Myocyte (in vitro differentiated cells): ENCODE measurements around the gene TIAM2. TPM values are rescaled to one million over a fixed set of nuclear protein-coding genes. Genes with fewer than 3 reads are reported as not detected.
A peak's percentile ranks its signal among the peaks of the same experiment; 100 is the strongest.

Source experiments
- DNase-seq: peaks from one replicate; pipeline ENCODE4 v3.0.0-alpha.2; 2012; ENCODE audit warnings: low read depth
- total RNA-seq: library from RNA; depleted of rRNA; stranded (reverse); fragments of >200 nt; gene quantifications from 2 replicates; pipeline ENCODE4 v1.2.3, GENCODE V29; 2014

The TIAM2 gene
- total RNA-seq, 1 donor from 2014 or later: 29.4 TPM

DNA sequence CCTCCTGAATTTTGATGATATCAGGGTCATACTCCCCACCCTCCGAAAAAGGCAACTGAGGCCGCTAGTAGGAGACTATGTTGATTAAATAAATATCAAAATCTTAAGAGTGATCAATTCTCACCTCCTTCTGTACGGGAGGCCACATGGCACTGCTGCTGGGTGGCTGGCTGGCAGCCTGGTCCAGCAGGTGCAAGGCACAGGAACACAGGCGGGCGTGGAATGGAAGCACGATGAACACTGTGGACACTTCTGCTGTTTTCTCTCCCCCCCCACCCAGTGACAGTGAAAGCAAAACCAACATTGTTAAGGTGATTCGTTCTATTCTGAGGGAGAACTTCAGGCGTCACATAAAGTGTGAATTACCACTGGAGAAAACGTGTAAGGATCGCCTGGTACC, 259.0 kb downstream of the TIAM2 start:
- DNase-seq: peak; percentile 61

GRCh38 chr6:155256122-155256795, 261.1 kb downstream of the TIAM2 start:
- no peak for DNase-seq

GRCh38 chr6:155257796-155258195, 262.7 kb downstream of the TIAM2 start:
- no peak for DNase-seq

DNA sequence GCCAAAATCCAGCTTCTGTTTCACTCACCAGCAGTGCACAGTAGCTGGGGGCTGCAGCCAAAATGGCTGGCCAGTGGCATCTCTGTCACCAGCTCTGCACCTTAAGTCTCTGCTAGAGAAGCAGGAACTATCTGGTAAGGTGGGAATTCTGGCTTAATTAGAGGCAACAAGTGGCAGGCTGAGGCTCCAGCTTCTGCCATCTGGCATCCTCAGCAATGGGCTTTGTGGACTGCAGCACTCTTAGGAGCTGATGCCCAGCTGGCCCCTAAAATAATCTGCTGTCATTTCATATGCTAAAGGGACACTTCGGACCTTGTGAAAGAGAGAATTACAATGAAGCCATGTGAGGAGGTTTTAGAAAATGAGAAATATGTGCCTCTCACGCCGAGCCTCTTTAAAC, 264.1 kb downstream of the TIAM2 start:
- DNase-seq: no peak

DNA sequence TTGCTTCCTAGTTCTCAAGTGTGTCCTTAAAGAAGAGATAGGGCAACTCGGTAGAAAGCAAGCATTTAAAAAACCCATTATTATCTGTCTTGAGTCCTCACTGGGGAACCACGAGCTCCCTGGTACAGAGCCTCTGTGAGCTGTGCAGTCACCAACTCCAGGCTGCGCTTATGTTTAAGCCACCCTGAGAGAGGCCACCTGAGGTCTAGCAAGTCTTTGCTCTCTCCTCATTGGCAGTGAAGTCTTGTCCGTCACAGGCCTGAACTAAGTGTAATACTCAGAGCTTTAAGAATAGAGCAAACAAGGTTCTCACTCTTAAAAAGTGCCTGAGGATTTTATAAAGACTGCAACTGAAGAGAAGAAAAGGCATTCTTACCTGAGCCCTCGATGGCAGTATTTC, 264.8 kb downstream of the TIAM2 start:
- DNase-seq: no peak

DNA sequence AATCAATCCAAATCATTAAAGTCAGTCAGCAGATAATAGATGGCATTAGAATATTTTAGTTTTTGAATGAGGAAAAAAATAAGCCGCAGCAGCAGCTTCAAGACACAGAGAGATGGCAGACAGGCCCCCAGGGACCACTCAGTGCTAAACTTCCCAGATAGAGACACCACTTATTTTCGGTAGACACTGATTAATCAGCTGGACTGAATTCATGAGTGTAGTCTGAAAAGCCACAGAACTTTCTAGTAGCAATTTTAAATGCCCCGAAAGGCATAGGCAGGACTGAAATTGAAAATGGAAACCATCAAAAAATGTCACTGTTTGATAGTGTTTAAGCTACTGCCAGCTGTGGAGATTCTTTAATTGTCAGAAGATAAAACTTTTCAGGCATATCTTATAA, 265.6 kb downstream of the TIAM2 start:
- DNase-seq: no peak

DNA sequence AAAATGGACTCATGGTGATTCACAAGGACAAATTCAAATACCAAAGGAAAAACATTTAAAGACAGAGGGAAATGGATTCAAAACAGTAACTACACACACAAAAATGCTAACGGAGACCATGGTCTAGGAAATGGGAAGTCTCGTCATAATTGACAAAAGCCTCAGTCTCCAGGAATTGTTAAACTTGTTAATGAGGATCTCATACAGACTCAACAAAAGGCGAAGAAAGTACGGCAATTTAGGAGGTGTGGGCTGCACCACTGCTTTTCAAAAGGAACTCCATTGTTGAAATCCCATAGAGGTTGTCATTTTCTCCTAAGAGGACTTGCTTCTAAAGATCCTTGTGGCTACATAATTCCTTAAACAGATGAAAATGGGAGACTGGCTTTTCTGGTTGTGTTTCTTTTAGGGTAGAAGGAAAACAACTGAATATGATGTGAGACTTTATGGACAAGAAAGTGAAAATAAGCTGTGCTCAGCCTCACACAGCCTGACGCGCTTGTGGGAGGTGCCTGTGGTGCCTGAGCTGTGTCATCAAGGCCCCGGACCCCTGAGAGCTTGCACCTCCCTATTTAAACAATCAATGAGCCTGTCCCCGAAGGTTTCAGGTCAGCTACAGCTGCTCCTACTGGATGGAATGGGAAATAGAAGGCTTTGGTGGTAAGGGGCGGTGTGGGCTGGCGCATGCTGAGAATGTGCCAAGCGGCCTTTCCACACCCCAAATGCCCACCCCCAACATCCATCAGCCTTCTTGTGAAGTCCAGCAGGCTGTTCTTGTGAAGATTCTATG, 266.2 kb downstream of the TIAM2 start:
- DNase-seq: no peak

GRCh38 chr6:155262655-155263054, 267.5 kb downstream of the TIAM2 start:
- DNase-seq: no peak

DNA sequence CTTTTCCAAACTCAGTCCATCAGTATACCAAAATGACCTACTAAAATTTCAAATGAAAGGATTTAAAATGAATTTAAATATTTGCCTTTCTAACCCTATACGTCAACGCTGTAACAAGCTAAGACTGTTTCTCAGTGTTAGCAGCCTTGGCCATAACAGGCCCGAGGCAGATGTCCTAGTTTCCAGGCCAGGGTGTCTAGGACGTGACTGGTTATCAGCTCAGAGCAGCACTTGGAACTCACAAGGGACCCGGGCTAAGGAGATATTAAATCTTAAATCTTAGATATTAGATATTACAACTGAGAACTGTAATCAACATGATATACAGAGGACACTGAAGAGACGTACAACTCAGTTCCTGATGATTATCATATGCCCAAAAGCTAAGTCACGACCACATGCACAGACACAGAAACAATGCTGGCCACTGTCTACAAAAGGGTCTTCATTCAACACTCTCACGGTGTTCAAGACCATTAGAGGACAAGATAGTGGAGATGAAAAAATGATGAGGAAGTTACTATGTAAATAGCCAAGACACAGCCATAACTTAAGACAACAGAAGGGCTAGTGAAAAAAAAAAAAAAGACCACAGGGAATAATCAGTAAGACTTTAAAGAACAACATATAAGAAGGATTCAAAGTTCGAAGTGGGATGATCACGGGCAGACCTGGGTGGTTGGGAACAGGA, 268.4 kb downstream of the TIAM2 start, which contains the start of gene CLDN20:
TSS of gene CLDN20 (plus strand) at position 641 of the 691 bp plus-strand sequence. CDS start 11,707 bp downstream, outside the sequence.
- no peak for DNase-seq

DNA sequence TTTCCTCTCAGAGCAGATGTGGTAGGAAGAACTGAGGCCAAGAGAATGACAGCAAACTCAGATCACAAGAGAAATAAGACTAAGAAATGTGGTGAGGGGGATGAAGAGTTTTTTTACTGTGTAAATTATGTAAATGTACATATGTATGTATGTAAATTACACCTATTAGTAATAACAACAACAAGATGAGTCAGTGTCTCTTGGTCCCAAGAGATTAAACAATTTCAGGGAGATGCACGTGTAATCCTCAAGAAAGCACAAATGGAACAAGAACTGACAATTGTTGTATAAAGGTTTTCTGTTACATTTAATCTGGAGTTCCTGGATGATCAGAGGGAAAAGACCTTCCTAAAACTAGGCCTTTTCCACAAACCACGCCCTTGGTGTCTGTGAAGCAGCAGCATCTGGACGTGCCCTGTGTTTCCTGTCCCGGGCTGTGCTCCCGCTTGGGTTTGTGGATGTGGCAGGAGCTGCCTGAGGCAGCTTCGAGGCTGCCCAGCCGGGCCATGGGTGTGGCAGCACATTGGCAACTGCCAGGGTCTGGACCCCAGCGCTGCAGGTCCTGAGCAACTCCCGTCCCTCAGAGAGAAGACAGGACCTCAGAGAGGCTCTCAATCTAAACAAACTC, 269.7 kb downstream of the TIAM2 start:
- DNase-seq: peak; percentile 64

GRCh38 chr6:155265843-155266535, 270.9 kb downstream of the TIAM2 start:
- no peak for DNase-seq

GRCh38 chr6:155267411-155267810, 272.3 kb downstream of the TIAM2 start:
- DNase-seq: no peak

- peak; percentile 75 for DNase-seq
Measured at GRCh38 chr6:155268088-155268867, 273.2 kb downstream of the TIAM2 start.

- no peak for DNase-seq
Measured at GRCh38 chr6:155269765-155270164, 274.6 kb downstream of the TIAM2 start.

DNA sequence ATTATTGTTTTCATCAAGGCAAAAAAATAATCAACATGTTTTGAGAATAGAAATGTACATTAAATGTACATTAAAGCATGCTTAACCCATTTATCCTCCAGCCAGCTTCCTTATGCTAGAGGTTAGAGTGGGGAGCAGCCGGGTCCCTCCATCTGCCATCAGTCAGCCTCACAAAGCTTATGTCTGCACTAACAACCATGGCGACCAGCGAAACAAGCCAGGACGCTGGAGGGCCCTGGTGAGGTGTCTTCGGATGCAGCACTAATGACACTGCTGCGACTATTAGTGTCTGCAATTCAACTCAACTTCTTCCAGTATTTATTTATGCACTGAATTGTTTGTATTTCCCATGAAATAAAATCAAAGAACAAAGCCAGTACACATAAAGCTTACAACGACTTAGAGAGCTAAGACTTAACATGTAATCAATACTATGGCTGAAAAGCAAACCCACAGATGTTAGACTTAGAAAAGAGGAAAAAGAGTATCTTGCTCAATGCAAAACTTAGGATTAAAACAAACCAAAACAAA, 275.5 kb downstream of the TIAM2 start:
- DNase-seq: no peak

DNA sequence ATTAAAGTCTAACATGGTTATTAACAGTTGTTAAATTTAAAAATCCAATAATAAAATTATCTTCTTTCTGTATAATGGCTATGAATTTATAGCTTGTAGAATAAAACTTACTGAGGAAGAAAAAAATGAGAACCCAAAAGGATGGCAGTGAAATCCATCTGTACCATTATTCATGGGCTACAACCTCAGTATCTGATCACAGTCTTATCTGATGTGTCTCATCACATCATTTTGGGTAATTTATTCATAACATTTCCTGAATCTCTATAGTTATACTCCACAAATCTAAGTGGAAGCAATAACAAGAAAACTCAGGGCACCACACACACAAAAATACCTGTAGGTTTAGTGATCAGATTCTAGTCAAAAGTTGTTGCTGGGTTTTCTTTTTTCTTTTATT, 276.0 kb downstream of the TIAM2 start:
- no peak for DNase-seq

DNA sequence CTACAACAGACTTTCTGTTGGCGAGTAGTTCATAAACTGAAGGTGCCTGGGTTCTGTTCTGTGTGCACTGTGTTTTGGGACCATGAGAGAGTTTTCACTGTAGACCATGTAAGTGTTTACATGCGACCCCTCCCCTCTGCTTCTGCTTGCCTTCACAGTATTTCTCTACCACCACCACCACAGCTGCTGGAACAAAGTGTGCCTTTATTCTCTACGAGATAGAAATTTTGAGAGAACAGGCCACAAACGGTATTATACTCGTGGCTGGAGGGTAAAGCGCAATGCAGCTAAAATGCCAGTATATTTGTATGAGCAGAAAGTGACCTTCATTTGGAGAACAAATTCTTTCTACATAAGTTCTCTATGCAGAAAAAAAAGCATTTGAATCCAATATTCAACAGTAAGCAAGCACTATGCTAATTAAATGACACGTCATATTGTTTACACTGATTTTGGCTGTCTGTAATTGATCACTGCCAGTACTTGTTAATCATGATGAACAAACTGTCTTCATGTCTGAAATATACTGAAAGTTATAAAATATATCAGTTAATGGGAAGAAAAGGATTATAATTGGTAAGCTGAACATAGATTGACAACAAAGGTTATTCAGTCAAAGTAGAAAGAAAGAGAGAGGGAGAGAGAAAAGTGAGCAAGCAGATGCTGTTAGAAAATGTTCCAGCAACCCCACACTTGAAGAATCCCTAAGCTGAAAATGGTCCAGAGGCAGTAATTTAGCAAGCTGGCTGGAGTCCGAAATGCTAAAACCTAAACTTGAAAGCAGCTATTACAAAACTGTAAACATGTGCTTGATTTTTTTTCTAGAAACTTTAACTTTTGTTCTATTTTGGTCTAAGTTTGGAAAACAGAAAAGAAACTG, 277.5 kb downstream of the TIAM2 start:
- DNase-seq: no peak

DNA sequence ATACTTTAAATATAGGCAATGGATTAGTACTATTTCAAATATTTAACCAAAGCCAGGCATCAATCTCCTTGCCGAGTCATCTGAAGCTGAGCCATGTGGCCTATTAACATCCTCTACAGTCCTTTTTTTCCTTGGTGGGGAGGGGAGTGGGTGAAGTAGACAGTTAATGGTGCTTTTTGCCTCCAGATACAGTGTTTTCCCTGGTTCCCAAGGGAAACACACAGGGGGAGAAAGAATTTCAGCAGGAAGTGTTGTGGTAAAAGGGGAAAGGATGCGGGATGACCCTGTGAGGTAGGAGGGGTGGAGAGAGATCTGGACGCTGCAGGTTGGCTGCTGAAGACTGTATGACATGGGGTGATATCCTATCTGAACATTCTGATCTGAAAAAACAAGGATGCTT, 278.3 kb downstream of the TIAM2 start:
- DNase-seq: peak; percentile 50

- no peak for DNase-seq
Measured at GRCh38 chr6:155274106-155274505, 279.0 kb downstream of the TIAM2 start.
